H1 (cell line): Measurements from ENCODE around the gene L2HGDH. TPM values are rescaled to one million over a fixed set of nuclear protein-coding genes. Genes with fewer than 3 reads are reported as not detected.

Experiments used
- CTCF ChIA-PET: fragments of 300-600 bp; sonication (Branson Sonifier 250); formaldehyde crosslinking; loops from one replicate; lab custom pipeline; 2021; ENCODE audit not compliant: partially characterized antibody; lab: Charles Lee
- POLR2A ChIA-PET: fragments of 300-600 bp; sonication (Branson Sonifier 250); formaldehyde crosslinking; loops from one replicate; lab custom pipeline; 2021; ENCODE audit warnings: inconsistent platforms; ENCODE audit not compliant: partially characterized antibody; lab: Charles Lee
- DNase-seq, 2 experiments: peaks; one replicate each; pipeline versions ENCODE4 v3.0.0 to v3.0.0-alpha.2; 2010 to 2022; ENCODE audit warnings: low spot score in 2 of 2, low read depth in 1 of 2, mixed read lengths in 1 of 2
- FAIRE-seq: peaks from 2 replicates; lab custom pipeline; 2011; peaks lifted over from hg19 to GRCh38; lab: Jason Lieb, UNC
- H2AFZ ChIP-seq: 2 replicates; pipeline ENCODE4 v1.8.1; 2012; ENCODE audit warnings: low read length, inconsistent platforms
- H2AK5ac ChIP-seq: 2 replicates; pipeline ENCODE4 v1.6.1; 2013; ENCODE audit warnings: low read depth, low read length
- H2BK120ac ChIP-seq: replicated peaks from 2 replicates; pipeline ENCODE3; 2013; ENCODE audit warnings: low read depth, low read length, inconsistent platforms
- H2BK12ac ChIP-seq: 2 replicates; pipeline ENCODE4 v1.6.1; 2013; ENCODE audit warnings: low read depth, low read length
- H2BK15ac ChIP-seq: 2 replicates; pipeline ENCODE4 v1.6.1; 2013; ENCODE audit warnings: low read length
- H2BK20ac ChIP-seq: 2 replicates; pipeline ENCODE4 v1.6.1; 2013; ENCODE audit warnings: low read length
- H2BK5ac ChIP-seq: 2 replicates; pipeline ENCODE4 v1.6.1; 2013; ENCODE audit warnings: low read depth, low read length
- H3K14ac ChIP-seq: 2 replicates; pipeline ENCODE4 v1.6.1; 2013; ENCODE audit warnings: inconsistent platforms; ENCODE audit not compliant: insufficient read length
- H3K18ac ChIP-seq: 2 replicates; pipeline ENCODE4 v1.6.1; 2013; ENCODE audit warnings: low read length; ENCODE audit errors: extremely low read depth
- H3K23ac ChIP-seq: 2 replicates; pipeline ENCODE4 v1.6.1; 2013; ENCODE audit warnings: inconsistent platforms; ENCODE audit not compliant: insufficient read length
- H3K23me2 ChIP-seq: 2 replicates; pipeline ENCODE4 v1.6.1; 2013; ENCODE audit warnings: low read depth, low read length
- H3K27ac ChIP-seq: 2 replicates; pipeline ENCODE4 v1.6.1; 2011; ENCODE audit warnings: low read depth, low read length, inconsistent platforms
- H3K27me3 ChIP-seq, 4 experiments: replicated peaks in 1 of 4; 1 replicate in 1 of 4; 2 replicates in 3 of 4; pipeline versions ENCODE4 v1.6.1 to v1.8.1; 2011 to 2013; ENCODE audit warnings: low read length in 3 of 4, mild to moderate bottlenecking in 3 of 4, inconsistent platforms in 2 of 4, mixed read lengths in 2 of 4, moderate library complexity in 1 of 4; ENCODE audit not compliant: control insufficient read depth in 3 of 4, insufficient read depth in 3 of 4; ENCODE audit errors: extremely low read depth in 1 of 4
- H3K36me3 ChIP-seq, 4 experiments: 2 replicates each; pipeline versions ENCODE4 v1.6.1 to v1.8.1; 2011 to 2013; ENCODE audit warnings: mild to moderate bottlenecking in 4 of 4, low read length in 3 of 4, moderate library complexity in 2 of 4, control low read depth in 1 of 4, inconsistent platforms in 1 of 4; ENCODE audit not compliant: insufficient read depth in 4 of 4, control insufficient read depth in 2 of 4
- H3K4ac ChIP-seq: replicated peaks from 2 replicates; pipeline ENCODE3; 2013; ENCODE audit warnings: low read length, low read depth, mixed read lengths, inconsistent platforms; ENCODE audit not compliant: insufficient read length
- H3K4me1 ChIP-seq, 4 experiments: replicated peaks in 1 of 4; 1 replicate in 1 of 4; 2 replicates in 3 of 4; pipeline versions ENCODE4 v1.6.1 to v1.8.1; 2011 to 2013; ENCODE audit warnings: low read length in 3 of 4, inconsistent platforms in 2 of 4, mixed read lengths in 1 of 4; ENCODE audit not compliant: insufficient read depth in 4 of 4, control insufficient read depth in 3 of 4
- H3K4me2 ChIP-seq, 2 experiments: 2 replicates each; pipeline versions ENCODE4 v1.6.1 to v1.8.1; 2011 to 2013; ENCODE audit warnings: low read depth in 2 of 2, low read length in 2 of 2, control low read depth in 1 of 2, inconsistent platforms in 1 of 2, mild to moderate bottlenecking in 1 of 2; ENCODE audit not compliant: insufficient read depth in 1 of 2
- H3K4me3 ChIP-seq, 4 experiments: fragments of 200-600, 300-600 bp in 1 of 4; sonication (generic), shearing (Covaris generic), sonication (Bioruptor Twin) in 1 of 4; 2 replicates each; pipeline versions ENCODE4 v1.5.1 to v1.8.1; 2011 to 2016; ENCODE audit warnings: low read length in 4 of 4, low read depth in 3 of 4, control low read depth in 2 of 4, inconsistent platforms in 2 of 4, mild to moderate bottlenecking in 2 of 4, mixed read lengths in 1 of 4, moderate library complexity in 1 of 4; ENCODE audit not compliant: insufficient read depth in 2 of 4; ENCODE audit errors: extremely low read depth in 1 of 4
- H3K56ac ChIP-seq: replicated peaks from 2 replicates; pipeline ENCODE3; 2013; ENCODE audit warnings: low read depth, mild to moderate bottlenecking, mixed read lengths, low read length, inconsistent platforms; ENCODE audit not compliant: insufficient read length
- H3K79me1 ChIP-seq: 2 replicates; pipeline ENCODE4 v1.6.1; 2013; ENCODE audit warnings: low read depth, low read length, control low read depth
- H3K79me2 ChIP-seq, 2 experiments: 2 replicates each; pipeline versions ENCODE4 v1.6.1 to v1.8.1; 2012 to 2013; ENCODE audit warnings: low read length in 2 of 2, mild to moderate bottlenecking in 2 of 2, inconsistent platforms in 1 of 2; ENCODE audit not compliant: insufficient read depth in 2 of 2, control insufficient read depth in 1 of 2
- H3K9ac ChIP-seq, 4 experiments: replicated peaks in 1 of 4; 1 replicate in 1 of 4; 2 replicates in 3 of 4; pipeline versions ENCODE4 v1.6.1 to v1.8.1; 2011 to 2013; ENCODE audit warnings: low read depth in 3 of 4, low read length in 3 of 4, control low read depth in 2 of 4, mild to moderate bottlenecking in 2 of 4, moderate library complexity in 2 of 4, inconsistent platforms in 1 of 4; ENCODE audit errors: extremely low read depth in 1 of 4
- H3K9me3 ChIP-seq, 2 experiments: 2 replicates each; pipeline versions ENCODE4 v1.6.1 to v1.8.1; 2012 to 2013; ENCODE audit warnings: mild to moderate bottlenecking in 2 of 2, moderate library complexity in 2 of 2, control low read depth in 1 of 2, inconsistent platforms in 1 of 2, low read depth in 1 of 2, low read length in 1 of 2, mixed read lengths in 1 of 2; ENCODE audit not compliant: insufficient read depth in 2 of 2
- H4K20me1 ChIP-seq, 2 experiments: replicated peaks in 1 of 2; 2 replicates each; pipeline versions ENCODE3 to v1.8.1; 2011 to 2013; ENCODE audit warnings: inconsistent platforms in 2 of 2, low read length in 2 of 2, mild to moderate bottlenecking in 1 of 2; ENCODE audit not compliant: insufficient read depth in 2 of 2, control insufficient read depth in 1 of 2
- H4K5ac ChIP-seq: 2 replicates; pipeline ENCODE4 v1.6.1; 2013; ENCODE audit warnings: low read length, low read depth, mixed read lengths, inconsistent platforms; ENCODE audit not compliant: insufficient read length
- H4K8ac ChIP-seq: 2 replicates; pipeline ENCODE4 v1.8.0; 2013; ENCODE audit warnings: mild to moderate bottlenecking, moderate library complexity, low read length, inconsistent platforms; ENCODE audit not compliant: insufficient read depth; ENCODE audit errors: extremely low read depth
- H4K91ac ChIP-seq: replicated peaks from 2 replicates; pipeline ENCODE3; 2013; ENCODE audit warnings: low read length, mixed read lengths, inconsistent platforms; ENCODE audit not compliant: insufficient read length
- BCL11A ChIP-seq, 2 experiments: IDR thresholded peaks; one replicate each; pipeline ENCODE4 v1.6.1; 2011; ENCODE audit warnings: low read depth in 2 of 2, low read length in 2 of 2, mild to moderate bottlenecking in 2 of 2
- CHD2 ChIP-seq: IDR thresholded peaks from 2 replicates; pipeline ENCODE4 v1.6.1; 2012; ENCODE audit warnings: low read length, improper control_type of control experiment
- EP300 ChIP-seq, 2 experiments: IDR thresholded peaks; 1 replicate in 1 of 2; 2 replicates in 1 of 2; pipeline ENCODE4 v1.6.1; 2011 to 2012; ENCODE audit warnings: low read depth in 2 of 2, low read length in 2 of 2, mild to moderate bottlenecking in 2 of 2, borderline replicate concordance in 1 of 2, inconsistent platforms in 1 of 2, moderate library complexity in 1 of 2
- POU5F1 ChIP-seq: IDR thresholded peaks from 2 replicates; pipeline ENCODE4 v1.6.1; 2011; ENCODE audit warnings: low read depth, mild to moderate bottlenecking, low read length, moderate library complexity
- RAD21 ChIP-seq, 2 experiments: IDR thresholded peaks in 1 of 2; conservative IDR thresholded peaks in 1 of 2; 2 replicates each; pipeline ENCODE4 v1.6.1; 2011; ENCODE audit warnings: low read depth in 2 of 2, low read length in 2 of 2, improper control_type of control experiment in 1 of 2, inconsistent platforms in 1 of 2, mild to moderate bottlenecking in 1 of 2, moderate library complexity in 1 of 2
- SAP30 ChIP-seq: fragments of 300-600 bp; sonication (generic); IDR thresholded peaks from 2 replicates; pipeline ENCODE4 v1.7.1; 2012; ENCODE audit warnings: low read length, moderate library complexity, mild to moderate bottlenecking, inconsistent platforms; ENCODE audit not compliant: insufficient read depth, insufficient replicate concordance
- SRF ChIP-seq: IDR thresholded peaks from 2 replicates; pipeline ENCODE4 v1.6.1; 2011; ENCODE audit warnings: mild to moderate bottlenecking, low read depth, low read length, moderate library complexity
- WGBS, 2 experiments: shearing (Covaris generic) in 1 of 2; methylation state at CpG; one replicate each; pipeline versions ENCODE4 v1.1.6 to v1.1.7; 2013 to 2015; ENCODE audit warnings: low lambda C conversion rate in 2 of 2, mixed read lengths in 2 of 2, inconsistent platforms in 1 of 2, low coverage in 1 of 2, missing lambda C conversion rate in 1 of 2; ENCODE audit not compliant: insufficient replicate concordance in 2 of 2, insufficient coverage in 1 of 2, insufficient read length in 1 of 2; ENCODE audit errors: extremely low coverage in 1 of 2, missing lambda C conversion rate in 1 of 2; 5-methylcytosine and 5-hydroxymethylcytosine counted together
- polyA plus RNA-seq, 7 experiments: library from polyadenylated mRNA; depleted of rRNA in 3 of 7; stranded (reverse) in 5 of 7; unstranded in 2 of 7; fragments of >200 nt in 5 of 7; fragments of 200-250 nt in 2 of 7; gene quantifications; 1 replicate in 5 of 7; 2 replicates in 1 of 7; 4 replicates in 1 of 7; pipeline versions ENCODE4 v1.2.1 to v1.2.3, GENCODE V29; 2011 to 2013; ENCODE audit warnings: missing spikeins in 2 of 7, mixed read lengths in 2 of 7
- total RNA-seq: library from RNA; stranded (reverse); fragmentation: NEBNext Ultra II Directional; extraction: Animal tissue kit (Norgen Biotek cat#: 25700); gene quantifications from 2 replicates; pipeline ENCODE4 v1.2.1, GENCODE V29; 2021
- TF ChIP-seq, protein P1 (sequence below): IDR thresholded peaks from 2 replicates; pipeline ENCODE4 v1.6.1; 2011; ENCODE audit warnings: low read depth, mild to moderate bottlenecking, low read length; ENCODE audit not compliant: insufficient read depth
- TF ChIP-seq, protein P2 (sequence below): IDR thresholded peaks from 2 replicates; pipeline ENCODE4 v1.6.1; 2012; ENCODE audit warnings: inconsistent platforms

L2HGDH gene
- total and polyA plus RNA-seq, 2 of the 8 experiments (the other 6 are each of a cell fraction or from before 2014, with no cell fraction given): 12.2 to 28.6 TPM

DNA sequence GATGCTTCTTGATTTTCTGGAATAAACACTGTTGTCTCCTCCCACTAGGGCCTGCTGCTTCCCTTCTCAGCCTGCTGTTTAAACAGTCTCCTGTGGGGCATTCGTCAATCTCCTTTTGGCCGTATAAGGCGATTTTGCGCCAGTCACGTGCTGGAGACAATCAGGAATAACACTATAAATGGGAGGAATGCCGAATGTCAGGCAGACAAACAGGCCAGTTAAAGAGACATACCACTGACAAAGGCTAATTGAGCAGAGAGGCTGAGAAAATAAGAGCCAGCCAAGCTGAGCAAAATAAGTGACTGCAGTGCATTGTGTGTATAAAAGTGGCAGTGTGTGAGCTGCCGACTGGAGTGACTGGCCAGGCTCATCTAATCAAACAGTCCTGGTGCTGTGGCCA, 23.4 kb upstream of the L2HGDH start:
- Histone ChIP-seq H3K79me2 (no peaks in the 10 kb centered on the region), H2BK15ac (no peak overlapping the region), H3K9me3 (no peaks in the 10 kb centered on the region), H2AK5ac (no peak overlapping the region), H3K27ac (peak overlapping the region; percentile 6; the same call in 1 of the 2 replicates), H3K4ac (no peak overlapping the region), H3K23ac (no peak overlapping the region), H3K9ac (no peak overlapping the region), H2AFZ (no peak overlapping the region), H3K4me2 (peak overlapping the region in 1 of 2 experiments; percentile 7; a peak in 1 of 4 replicates), H2BK12ac (peak overlapping the region; percentile 3; the same call in 1 of the 2 replicates), H4K20me1 (no peaks in the 10 kb centered on the region), H2BK120ac (no peak overlapping the region), H3K14ac (no peak overlapping the region), H2BK5ac (no peak overlapping the region; the same call in 1 of the 2 replicates), H3K23me2 (no peaks in the 10 kb centered on the region), H3K56ac (no peak overlapping the region), H3K36me3 (peaks cover 0 to 2% (median 0%) of the 10 kb centered on the region in 4 experiments; a peak in 1 of 8 replicates), H3K27me3 (no peaks in the 10 kb centered on the region), H3K79me1 (no peaks in the 10 kb centered on the region), H3K4me3 (no peak overlapping the region), H4K91ac (no peak overlapping the region), H3K4me1 (peaks cover 8 to 13% (median 11%) of the 10 kb centered on the region in 4 experiments; a peak in 6 of 7 replicates), H3K18ac (no peak overlapping the region), H4K5ac (no peak overlapping the region), H4K8ac (no peak overlapping the region), H2BK20ac (no peak overlapping the region)
- FAIRE-seq (peak; percentile 39), DNase-seq (peak in 1 of 2 experiments; percentile 53)
- ChIA-PET POLR2A (interaction anchor here (0.7 to 1.3 kb wide), 7 partner anchors 13 to 301 kb away, joined by 3 to 5 read pairs (median 3); partner anchors contain the start of gene MAP4K5), CTCF (interaction anchor here (0.6 to 1.4 kb wide), 6 partner anchors 13 to 747 kb away, joined by 3 to 4 read pairs (median 3); partner anchors contain the start of gene MAP4K5)
- 45% methylated on average over 7 of the region's 7 CpGs; no CpG with 5 or more reads in 1 of the 2 experiments for WGBS, 2 experiments
- TF ChIP-seq BCL11A (IDR thresholded peaks at IDR 0.05; ENCODE audit: low read depth in 2 of 2, low read length in 2 of 2) (no peak), SRF (peak; percentile 98), SAP30 (no peak), POU5F1 (no peak), CHD2 (no peak), RAD21 (IDR thresholded peaks at IDR 0.05 in 1 of 2, conservative IDR thresholded peaks at IDR 0.05 in 1 of 2; ENCODE audit: low read depth in 2 of 2, low read length in 2 of 2) (peak; percentile 20 to 31; a peak in 3 of 4 replicates), EP300 (IDR thresholded peaks at IDR 0.05; ENCODE audit: borderline replicate concordance in 1 of 2, low read depth in 2 of 2, low read length in 2 of 2) (peak in 1 of 2 experiments; percentile 19; a peak in 1 of 3 replicates)
- TF ChIP-seq, protein P1, sequence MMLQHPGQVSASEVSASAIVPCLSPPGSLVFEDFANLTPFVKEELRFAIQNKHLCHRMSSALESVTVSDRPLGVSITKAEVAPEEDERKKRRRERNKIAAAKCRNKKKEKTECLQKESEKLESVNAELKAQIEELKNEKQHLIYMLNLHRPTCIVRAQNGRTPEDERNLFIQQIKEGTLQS: peak; percentile 31; the same call in 1 of the 2 replicates
- TF ChIP-seq, protein P2, sequence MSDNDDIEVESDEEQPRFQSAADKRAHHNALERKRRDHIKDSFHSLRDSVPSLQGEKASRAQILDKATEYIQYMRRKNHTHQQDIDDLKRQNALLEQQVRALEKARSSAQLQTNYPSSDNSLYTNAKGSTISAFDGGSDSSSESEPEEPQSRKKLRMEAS: peak; percentile 58; the same call in 1 of the 2 replicates
